RKO (cell line): ENCODE measurements around the gene DENND1B.

Experiments used
- DNase-seq: peaks from one replicate; pipeline ENCODE4 v3.0.0-alpha.2; 2016; ENCODE audit warnings: low spot score

The DENND1B gene

DNA sequence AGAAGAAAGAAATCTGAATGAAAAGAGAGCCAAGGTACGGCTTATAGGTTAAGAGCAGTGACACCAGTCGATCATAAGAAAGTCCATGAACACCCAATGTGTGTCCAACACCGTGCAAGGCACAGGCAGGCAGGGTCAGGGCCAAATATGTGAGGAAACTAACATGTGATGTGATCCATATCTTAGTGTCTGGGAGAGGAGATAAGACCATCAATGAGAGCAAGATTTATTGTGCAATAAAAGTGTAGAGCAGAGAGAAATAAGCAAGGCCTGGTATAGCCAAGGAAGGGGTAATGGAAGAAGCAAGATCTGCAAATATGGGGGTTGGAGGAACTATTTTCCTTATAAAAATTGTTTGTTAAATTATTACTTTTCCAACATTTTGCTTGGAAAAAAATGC is 308.5 kb downstream of the DENND1B start:
- DNase-seq = no peak

DNA sequence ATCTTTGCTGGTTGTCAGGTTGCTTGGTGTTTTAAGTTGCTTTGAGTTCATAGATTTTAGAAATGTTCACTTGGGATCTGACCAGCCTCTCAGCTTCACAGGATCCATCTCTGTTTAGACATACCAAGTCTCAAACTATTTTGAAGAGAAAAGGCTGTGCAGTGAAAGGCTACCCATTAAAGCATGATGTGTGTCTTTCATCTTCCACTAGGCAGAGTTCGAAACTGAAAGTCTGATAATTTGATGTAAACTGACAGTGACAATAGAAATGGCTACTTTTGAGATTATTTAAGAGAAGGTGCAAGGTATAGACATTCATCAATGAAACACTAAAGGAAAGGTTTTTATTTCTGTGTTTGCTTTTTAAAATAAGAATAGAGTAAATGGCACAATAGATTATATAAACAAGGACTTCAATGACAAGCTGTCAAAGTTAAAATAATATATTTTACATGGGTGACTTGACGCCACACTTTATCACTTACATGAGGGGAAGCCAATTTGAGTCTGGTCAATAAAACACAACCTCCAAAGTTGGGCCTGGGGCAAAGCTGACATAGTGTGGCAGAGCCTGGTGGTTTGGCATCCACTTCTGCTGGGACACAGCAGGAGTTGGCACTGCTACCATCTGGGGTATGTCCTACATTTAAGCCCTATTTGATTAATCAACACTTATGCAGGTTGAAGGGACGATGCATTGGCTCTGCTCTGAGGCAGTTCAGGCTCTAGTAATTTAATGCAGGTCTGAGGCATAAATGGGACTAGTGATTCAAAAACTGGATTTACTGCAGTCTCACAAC is 309.6 kb downstream of the DENND1B start:
- no peak for DNase-seq

DNA sequence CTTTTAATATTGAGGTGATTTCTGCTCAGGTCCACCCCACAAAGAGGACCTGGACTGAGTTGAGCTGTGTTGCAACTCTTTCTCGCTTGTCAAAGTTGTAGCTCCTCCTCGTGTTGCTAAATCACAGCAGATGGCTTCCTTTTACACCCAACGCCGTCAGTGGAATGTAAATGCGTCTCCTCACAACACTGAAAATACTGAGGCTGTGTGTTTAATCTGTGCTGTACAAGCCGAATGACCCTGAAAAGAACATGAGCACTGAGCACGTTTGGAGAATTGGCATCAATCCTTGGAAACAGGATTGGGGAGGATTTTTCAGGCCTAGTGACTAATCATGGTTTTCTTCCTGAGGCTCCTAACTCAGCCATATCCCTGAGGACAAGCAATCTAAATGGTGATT is 311.2 kb downstream of the DENND1B start:
- DNase-seq = no peak

DNA sequence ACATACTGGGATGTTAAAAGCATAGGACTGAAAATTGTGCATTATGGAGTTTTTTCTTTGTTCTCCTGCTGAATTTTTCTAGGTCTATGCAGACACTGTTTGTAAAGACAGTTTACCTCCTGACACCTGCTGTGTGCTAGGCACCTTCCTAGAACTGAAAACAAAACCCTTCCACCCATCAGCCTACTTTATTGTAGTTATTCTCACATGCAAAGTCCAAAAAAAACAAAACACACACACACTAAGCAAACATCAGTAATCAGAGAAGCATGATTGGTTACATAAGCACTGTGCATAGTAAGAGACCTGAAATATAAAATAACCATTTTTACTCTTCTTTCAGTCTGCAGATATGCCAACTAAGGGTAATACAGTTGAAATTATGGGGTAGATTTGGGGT is 312.1 kb downstream of the DENND1B start:
- no peak for DNase-seq

DNA sequence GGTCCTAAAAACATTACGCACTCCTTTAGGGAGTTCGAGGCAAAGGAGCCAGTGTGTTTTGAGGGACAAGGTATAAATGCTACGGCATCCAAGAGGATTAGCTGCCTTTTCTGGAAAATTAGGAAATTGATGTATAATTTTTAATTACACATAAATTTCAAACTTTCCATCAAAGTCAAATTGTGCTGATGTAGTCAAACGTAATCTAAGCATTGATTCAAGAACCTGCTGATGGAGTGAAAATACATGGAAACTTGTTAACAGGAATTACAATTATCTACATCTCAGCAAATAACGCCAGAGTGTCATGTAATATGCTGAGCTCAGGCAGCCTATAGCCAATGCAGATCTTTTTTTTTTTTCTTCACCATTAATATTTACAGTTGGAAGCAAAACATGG is 312.7 kb downstream of the DENND1B start:
- DNase-seq = no peak
